Amniotic stem cell (primary cell): Measurements from ENCODE around the gene DUSP28.
A peak's percentile ranks its signal among the peaks of the same experiment; 100 is the strongest.
"Not testable (repeated sequence)": the region's sequence is repeated elsewhere in the genome, so short reads cannot be mapped to it uniquely, and the experiment has no call there.

ENCODE experiments used
- DNase-seq: peaks from one replicate; lab custom pipeline; 2025; lab: John Stamatoyannopoulos, UW

Gene DUSP28

GRCh38 chr2:240527153-240527750 is 32.9 kb upstream of the DUSP28 start:
- DNase-seq = no peak

GRCh38 chr2:240528406-240529040 is 31.6 kb upstream of the DUSP28 start:
- DNase-seq = no peak

GRCh38 chr2:240529344-240529999 is 30.7 kb upstream of the DUSP28 start:
- DNase-seq = no peak

GRCh38 chr2:240530181-240530580 is 30.0 kb upstream of the DUSP28 start:
- DNase-seq = no peak

GRCh38 chr2:240531038-240531437 is 29.1 kb upstream of the DUSP28 start:
- no peak for DNase-seq

GRCh38 chr2:240532031-240532775 is 28.0 kb upstream of the DUSP28 start:
- DNase-seq = no peak

- DNase-seq = no peak
These were observed 22.0 kb upstream of the DUSP28 start for GRCh38 chr2:240538031-240538780.

GRCh38 chr2:240539101-240539500 is 21.1 kb upstream of the DUSP28 start:
- DNase-seq = not testable (repeated sequence)

GRCh38 chr2:240539906-240540305 is 20.3 kb upstream of the DUSP28 start:
- no peak for DNase-seq

GRCh38 chr2:240551288-240551687 is 8.9 kb upstream of the DUSP28 start:
- no peak for DNase-seq

- DNase-seq = no peak
These were observed 8.3 kb upstream of the DUSP28 start for GRCh38 chr2:240551811-240552210.

- DNase-seq = no peak
These were observed 6.1 kb upstream of the DUSP28 start for GRCh38 chr2:240553956-240554480.

GRCh38 chr2:240554767-240555493 is 5.2 kb upstream of the DUSP28 start:
- DNase-seq = no peak

GRCh38 chr2:240555541-240556250 is 4.5 kb upstream of the DUSP28 start:
- no peak for DNase-seq

GRCh38 chr2:240556553-240557100 is 3.5 kb upstream of the DUSP28 start:
- DNase-seq = no peak

GRCh38 chr2:240557101-240557751 is 2.9 kb upstream of the DUSP28 start:
- DNase-seq = no peak

- peak; percentile 49 for DNase-seq
These were observed 2.3 kb upstream of the DUSP28 start, which contains the start of gene ANKMY1 for GRCh38 chr2:240557808-240558207. Gene ANKMY1, minus strand, starts transcription at chr2:240557988. Its CDS starts 653 bp downstream, at chr2:240557335.

GRCh38 chr2:240558236-240558761 is 1.9 kb upstream of the DUSP28 start:
- DNase-seq = no peak

- no peak for DNase-seq
These were observed 871 bp upstream of the DUSP28 start for GRCh38 chr2:240559286-240559685.
